Measurements from ENCODE around the gene TMTC3.

Gene TMTC3

DNA sequence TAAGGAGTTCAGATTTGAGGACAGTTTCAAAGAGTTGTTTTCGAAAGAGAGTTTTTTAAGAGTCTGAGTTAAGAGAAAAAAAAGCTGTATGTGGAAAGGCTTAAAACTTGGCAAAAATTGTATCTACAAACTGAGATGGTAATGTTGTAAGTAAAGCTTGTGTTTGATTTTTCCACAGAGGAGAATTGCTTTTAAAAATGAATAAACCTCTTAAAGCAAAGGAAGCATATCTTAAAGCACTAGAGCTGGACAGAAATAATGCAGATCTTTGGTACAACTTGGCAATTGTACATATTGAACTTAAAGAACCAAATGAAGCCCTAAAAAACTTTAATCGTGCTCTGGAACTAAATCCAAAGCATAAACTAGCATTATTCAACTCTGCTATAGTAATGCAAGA is 50.3 kb downstream of the TMTC3 start:
- Histone ChIP-seq H3K27me3 (ENCODE audit: insufficient read depth, poor library complexity, severe bottlenecking) (no peaks in the 10 kb centered on the region), H3K27ac (replicated peaks) (no peak overlapping the region), H3K4me3 (replicated peaks; ENCODE audit: insufficient read depth, low read length) (no peak overlapping the region)
- no peak for TF ChIP-seq GABPA (IDR thresholded peaks at IDR 0.05; ENCODE audit: low read depth)
- TF ChIP-seq SPI1 (IDR thresholded peaks at IDR 0.05; ENCODE audit: borderline replicate concordance, low read depth), result no peak
- no peak for TF ChIP-seq POLR2AphosphoS5 (IDR thresholded peaks at IDR 0.05; ENCODE audit: low read depth)
- TF ChIP-seq, protein P1, sequence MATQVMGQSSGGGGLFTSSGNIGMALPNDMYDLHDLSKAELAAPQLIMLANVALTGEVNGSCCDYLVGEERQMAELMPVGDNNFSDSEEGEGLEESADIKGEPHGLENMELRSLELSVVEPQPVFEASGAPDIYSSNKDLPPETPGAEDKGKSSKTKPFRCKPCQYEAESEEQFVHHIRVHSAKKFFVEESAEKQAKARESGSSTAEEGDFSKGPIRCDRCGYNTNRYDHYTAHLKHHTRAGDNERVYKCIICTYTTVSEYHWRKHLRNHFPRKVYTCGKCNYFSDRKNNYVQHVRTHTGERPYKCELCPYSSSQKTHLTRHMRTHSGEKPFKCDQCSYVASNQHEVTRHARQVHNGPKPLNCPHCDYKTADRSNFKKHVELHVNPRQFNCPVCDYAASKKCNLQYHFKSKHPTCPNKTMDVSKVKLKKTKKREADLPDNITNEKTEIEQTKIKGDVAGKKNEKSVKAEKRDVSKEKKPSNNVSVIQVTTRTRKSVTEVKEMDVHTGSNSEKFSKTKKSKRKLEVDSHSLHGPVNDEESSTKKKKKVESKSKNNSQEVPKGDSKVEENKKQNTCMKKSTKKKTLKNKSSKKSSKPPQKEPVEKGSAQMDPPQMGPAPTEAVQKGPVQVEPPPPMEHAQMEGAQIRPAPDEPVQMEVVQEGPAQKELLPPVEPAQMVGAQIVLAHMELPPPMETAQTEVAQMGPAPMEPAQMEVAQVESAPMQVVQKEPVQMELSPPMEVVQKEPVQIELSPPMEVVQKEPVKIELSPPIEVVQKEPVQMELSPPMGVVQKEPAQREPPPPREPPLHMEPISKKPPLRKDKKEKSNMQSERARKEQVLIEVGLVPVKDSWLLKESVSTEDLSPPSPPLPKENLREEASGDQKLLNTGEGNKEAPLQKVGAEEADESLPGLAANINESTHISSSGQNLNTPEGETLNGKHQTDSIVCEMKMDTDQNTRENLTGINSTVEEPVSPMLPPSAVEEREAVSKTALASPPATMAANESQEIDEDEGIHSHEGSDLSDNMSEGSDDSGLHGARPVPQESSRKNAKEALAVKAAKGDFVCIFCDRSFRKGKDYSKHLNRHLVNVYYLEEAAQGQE (IDR thresholded peaks at IDR 0.05; ENCODE audit: insufficient replicate concordance, low read depth), result no peak
- TF ChIP-seq, protein P2, sequence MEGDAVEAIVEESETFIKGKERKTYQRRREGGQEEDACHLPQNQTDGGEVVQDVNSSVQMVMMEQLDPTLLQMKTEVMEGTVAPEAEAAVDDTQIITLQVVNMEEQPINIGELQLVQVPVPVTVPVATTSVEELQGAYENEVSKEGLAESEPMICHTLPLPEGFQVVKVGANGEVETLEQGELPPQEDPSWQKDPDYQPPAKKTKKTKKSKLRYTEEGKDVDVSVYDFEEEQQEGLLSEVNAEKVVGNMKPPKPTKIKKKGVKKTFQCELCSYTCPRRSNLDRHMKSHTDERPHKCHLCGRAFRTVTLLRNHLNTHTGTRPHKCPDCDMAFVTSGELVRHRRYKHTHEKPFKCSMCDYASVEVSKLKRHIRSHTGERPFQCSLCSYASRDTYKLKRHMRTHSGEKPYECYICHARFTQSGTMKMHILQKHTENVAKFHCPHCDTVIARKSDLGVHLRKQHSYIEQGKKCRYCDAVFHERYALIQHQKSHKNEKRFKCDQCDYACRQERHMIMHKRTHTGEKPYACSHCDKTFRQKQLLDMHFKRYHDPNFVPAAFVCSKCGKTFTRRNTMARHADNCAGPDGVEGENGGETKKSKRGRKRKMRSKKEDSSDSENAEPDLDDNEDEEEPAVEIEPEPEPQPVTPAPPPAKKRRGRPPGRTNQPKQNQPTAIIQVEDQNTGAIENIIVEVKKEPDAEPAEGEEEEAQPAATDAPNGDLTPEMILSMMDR (IDR thresholded peaks at IDR 0.05; ENCODE audit: insufficient read depth, low read length), result no peak
- DNase-seq (ENCODE audit: low read depth in 1 of 2, low spot score in 1 of 2), result no peak

DNA sequence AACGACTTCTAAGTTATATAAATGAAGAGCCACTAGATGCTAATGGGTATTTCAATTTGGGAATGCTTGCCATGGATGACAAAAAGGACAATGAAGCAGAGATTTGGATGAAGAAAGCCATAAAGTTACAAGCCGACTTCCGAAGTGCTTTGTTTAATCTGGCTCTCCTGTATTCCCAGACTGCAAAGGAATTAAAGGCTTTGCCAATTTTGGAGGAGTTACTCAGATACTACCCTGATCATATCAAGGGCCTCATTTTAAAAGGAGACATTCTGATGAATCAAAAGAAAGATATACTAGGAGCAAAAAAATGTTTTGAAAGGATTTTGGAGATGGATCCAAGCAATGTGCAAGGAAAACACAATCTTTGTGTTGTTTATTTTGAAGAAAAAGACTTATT is 52.8 kb downstream of the TMTC3 start:
- H3K4me3 ChIP-seq (replicated peaks; ENCODE audit: insufficient read depth, low read length), result no peak overlapping the region
- H3K27me3 ChIP-seq (ENCODE audit: insufficient read depth, poor library complexity, severe bottlenecking), result no peaks in the 10 kb centered on the region
- DNase-seq (ENCODE audit: low read depth in 1 of 2, low spot score in 1 of 2), result no peak
- no peak overlapping the region for H3K27ac ChIP-seq (replicated peaks)
- TF ChIP-seq GABPA (IDR thresholded peaks at IDR 0.05; ENCODE audit: low read depth), result no peak
- TF ChIP-seq, protein P1 (IDR thresholded peaks at IDR 0.05; ENCODE audit: insufficient replicate concordance, low read depth), result no peak
- no peak for TF ChIP-seq POLR2AphosphoS5 (IDR thresholded peaks at IDR 0.05; ENCODE audit: low read depth)
- TF ChIP-seq SPI1 (IDR thresholded peaks at IDR 0.05; ENCODE audit: borderline replicate concordance, low read depth), result no peak
- TF ChIP-seq, protein P2 (IDR thresholded peaks at IDR 0.05; ENCODE audit: insufficient read depth, low read length), result no peak

DNA sequence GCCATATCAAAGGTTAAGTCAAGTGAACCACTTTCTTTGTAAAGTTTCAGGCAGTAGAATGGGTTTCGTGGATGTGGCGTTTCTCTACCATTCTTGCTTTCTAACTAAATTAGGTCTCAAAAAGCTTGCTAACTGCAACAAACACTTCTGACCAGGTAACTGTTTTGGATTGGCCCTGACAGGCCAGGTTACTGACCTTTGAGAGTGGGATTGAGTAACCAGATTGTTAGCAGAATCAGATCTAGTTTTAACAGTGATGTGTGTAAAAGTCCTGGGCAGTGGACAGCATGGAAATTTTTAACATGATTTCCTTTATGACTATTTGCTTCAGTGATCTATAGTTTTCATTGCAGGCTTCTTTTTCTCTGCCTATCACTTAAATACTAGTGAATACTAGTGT is 57.9 kb downstream of the TMTC3 start:
- no peaks in the 10 kb centered on the region for H3K27me3 ChIP-seq (ENCODE audit: insufficient read depth, poor library complexity, severe bottlenecking)
- TF ChIP-seq, protein P1 (IDR thresholded peaks at IDR 0.05; ENCODE audit: insufficient replicate concordance, low read depth), result no peak
- TF ChIP-seq SPI1 (IDR thresholded peaks at IDR 0.05; ENCODE audit: borderline replicate concordance, low read depth) (no peak), POLR2AphosphoS5 (IDR thresholded peaks at IDR 0.05; ENCODE audit: low read depth) (no peak), GABPA (IDR thresholded peaks at IDR 0.05; ENCODE audit: low read depth) (no peak)
- TF ChIP-seq, protein P2 (IDR thresholded peaks at IDR 0.05; ENCODE audit: insufficient read depth, low read length), result no peak
- no peak overlapping the region for H3K4me3 ChIP-seq (replicated peaks; ENCODE audit: insufficient read depth, low read length)
- no peak overlapping the region for H3K27ac ChIP-seq (replicated peaks)
- DNase-seq (ENCODE audit: low read depth in 1 of 2, low spot score in 1 of 2), result no peak

Data from HL-60 (cell line).